ENCODE measurements around the gene GPR141. TPM values are rescaled to one million over a fixed set of nuclear protein-coding genes. Genes with fewer than 3 reads are reported as not detected.

Gene GPR141
- total and polyA plus RNA-seq, 2 donors (not counting 1 experiment from before 2014, with no cell fraction given), result not detected

DNA sequence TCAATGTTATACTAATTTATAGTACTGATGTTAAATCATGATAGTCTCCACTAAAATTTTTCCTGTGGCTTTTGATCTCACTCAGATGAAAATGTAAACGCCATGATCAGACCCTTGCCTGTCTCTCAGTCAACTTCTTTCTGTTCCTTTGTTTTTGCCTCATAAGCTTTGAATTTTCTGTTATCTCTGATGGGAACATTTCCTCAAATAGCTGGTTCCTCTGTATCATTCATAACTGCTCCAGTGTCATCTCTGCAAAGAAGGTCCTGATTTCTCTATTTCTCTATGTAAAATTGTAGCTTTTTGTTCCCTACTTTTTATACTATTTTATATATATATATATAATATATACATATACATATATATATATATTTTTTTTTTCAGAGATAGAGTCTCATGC, 67.5 kb downstream of the GPR141 start:
- Mint-ChIP-seq H3K4me1 (no peaks in the 10 kb centered on the region), H3K4me3 (no peak overlapping the region), H3K9me3 (ENCODE audit: insufficient read depth) (no peaks in the 10 kb centered on the region), H3K27ac (no peak overlapping the region), H3K27me3 (peaks cover 20% of the 10 kb centered on the region)
- Histone ChIP-seq H2AFZ (ENCODE audit: insufficient read depth, low read depth, low read length, poor library complexity, severe bottlenecking) (no peak overlapping the region), H3K27ac (ENCODE audit: low read length in 2 of 2) (no peak overlapping the region), H3K36me3 (replicated peaks in 1 of 2; ENCODE audit: control extremely low read depth in 1 of 2, control insufficient read depth in 1 of 2, extremely low read depth in 1 of 2, insufficient read depth in 2 of 2, low read length in 1 of 2) (no peaks in the 10 kb centered on the region), H3K27me3 (replicated peaks in 1 of 4; ENCODE audit: control extremely low read depth in 1 of 4, control insufficient read depth in 3 of 4, insufficient read depth in 4 of 4, low read length in 3 of 4) (no peaks in the 10 kb centered on the region), H3K9ac (ENCODE audit: low read length) (no peak overlapping the region), H3K4me1 (ENCODE audit: control insufficient read depth in 2 of 2, insufficient read depth in 2 of 2, low read length in 2 of 2) (no peaks in the 10 kb centered on the region), H3K4me3 (ENCODE audit: control extremely low read depth in 1 of 5, extremely low read depth in 1 of 5, insufficient read depth in 1 of 5, low read depth in 2 of 5, low read length in 4 of 5) (no peak overlapping the region), H4K20me1 (ENCODE audit: control insufficient read depth, insufficient read depth, low read length, poor library complexity, severe bottlenecking) (no peaks in the 10 kb centered on the region), H3K79me2 (ENCODE audit: control insufficient read depth, insufficient read depth, low read length) (no peaks in the 10 kb centered on the region), H3K4me2 (replicated peaks; ENCODE audit: low read depth, low read length, poor library complexity, severe bottlenecking) (no peak overlapping the region), H3K9me3 (ENCODE audit: control extremely low read depth in 1 of 3, control insufficient read depth in 2 of 3, insufficient read depth in 1 of 3, low read length in 2 of 3) (no peaks in the 10 kb centered on the region)
- intact Hi-C loops (cut with micrococcal nuclease), result no loop called here
- ChIA-PET POLR2A (no interaction called here), CTCF (no interaction called here)
- no peak for DNase-seq
- TF ChIP-seq, protein P1, sequence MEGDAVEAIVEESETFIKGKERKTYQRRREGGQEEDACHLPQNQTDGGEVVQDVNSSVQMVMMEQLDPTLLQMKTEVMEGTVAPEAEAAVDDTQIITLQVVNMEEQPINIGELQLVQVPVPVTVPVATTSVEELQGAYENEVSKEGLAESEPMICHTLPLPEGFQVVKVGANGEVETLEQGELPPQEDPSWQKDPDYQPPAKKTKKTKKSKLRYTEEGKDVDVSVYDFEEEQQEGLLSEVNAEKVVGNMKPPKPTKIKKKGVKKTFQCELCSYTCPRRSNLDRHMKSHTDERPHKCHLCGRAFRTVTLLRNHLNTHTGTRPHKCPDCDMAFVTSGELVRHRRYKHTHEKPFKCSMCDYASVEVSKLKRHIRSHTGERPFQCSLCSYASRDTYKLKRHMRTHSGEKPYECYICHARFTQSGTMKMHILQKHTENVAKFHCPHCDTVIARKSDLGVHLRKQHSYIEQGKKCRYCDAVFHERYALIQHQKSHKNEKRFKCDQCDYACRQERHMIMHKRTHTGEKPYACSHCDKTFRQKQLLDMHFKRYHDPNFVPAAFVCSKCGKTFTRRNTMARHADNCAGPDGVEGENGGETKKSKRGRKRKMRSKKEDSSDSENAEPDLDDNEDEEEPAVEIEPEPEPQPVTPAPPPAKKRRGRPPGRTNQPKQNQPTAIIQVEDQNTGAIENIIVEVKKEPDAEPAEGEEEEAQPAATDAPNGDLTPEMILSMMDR (IDR thresholded peaks at IDR 0.05), result no peak
- TF ChIP-seq EZH2 (IDR thresholded peaks at IDR 0.05; ENCODE audit: borderline replicate concordance, insufficient read depth, low read depth, low read length, poor library complexity, severe bottlenecking), result no peak
- no peak for ATAC-seq (ENCODE audit: low read depth)
- no CpG with 5 or more reads among the region's 1 CpG for WGBS (ENCODE audit: insufficient coverage)

GRCh38 chr7:37753398-37754050, 70.0 kb downstream of the GPR141 start:
- ATAC-seq (ENCODE audit: low read depth) (no peak), DNase-seq (no peak)
- Histone ChIP-seq H2AFZ (ENCODE audit: insufficient read depth, low read depth, low read length, poor library complexity, severe bottlenecking) (no peak overlapping the region), H3K27ac (ENCODE audit: low read length in 2 of 2) (no peak overlapping the region), H3K4me2 (replicated peaks; ENCODE audit: low read depth, low read length, poor library complexity, severe bottlenecking) (no peak overlapping the region), H3K9me3 (ENCODE audit: control extremely low read depth in 1 of 3, control insufficient read depth in 2 of 3, insufficient read depth in 1 of 3, low read length in 2 of 3) (no peaks in the 10 kb centered on the region), H4K20me1 (ENCODE audit: control insufficient read depth, insufficient read depth, low read length, poor library complexity, severe bottlenecking) (no peaks in the 10 kb centered on the region), H3K4me1 (ENCODE audit: control insufficient read depth in 2 of 2, insufficient read depth in 2 of 2, low read length in 2 of 2) (no peaks in the 10 kb centered on the region), H3K36me3 (replicated peaks in 1 of 2; ENCODE audit: control extremely low read depth in 1 of 2, control insufficient read depth in 1 of 2, extremely low read depth in 1 of 2, insufficient read depth in 2 of 2, low read length in 1 of 2) (no peaks in the 10 kb centered on the region), H3K9ac (ENCODE audit: low read length) (no peak overlapping the region), H3K4me3 (ENCODE audit: control extremely low read depth in 1 of 5, extremely low read depth in 1 of 5, insufficient read depth in 1 of 5, low read depth in 2 of 5, low read length in 4 of 5) (no peak overlapping the region), H3K27me3 (replicated peaks in 1 of 4; ENCODE audit: control extremely low read depth in 1 of 4, control insufficient read depth in 3 of 4, insufficient read depth in 4 of 4, low read length in 3 of 4) (no peaks in the 10 kb centered on the region), H3K79me2 (ENCODE audit: control insufficient read depth, insufficient read depth, low read length) (no peaks in the 10 kb centered on the region)
- no peak for TF ChIP-seq EZH2 (IDR thresholded peaks at IDR 0.05; ENCODE audit: borderline replicate concordance, insufficient read depth, low read depth, low read length, poor library complexity, severe bottlenecking)
- TF ChIP-seq, protein P1 (IDR thresholded peaks at IDR 0.05), result no peak
- H3K27ac Mint-ChIP-seq, result no peak overlapping the region
- no CpG with 5 or more reads among the region's 1 CpG for WGBS (ENCODE audit: insufficient coverage)
- no peak overlapping the region for H3K4me3 Mint-ChIP-seq
- POLR2A ChIA-PET, result interaction anchor here (0.6 kb wide), 1 partner anchor 1033 kb away, joined by 3 read pairs; no protein-coding TSS in a partner anchor
- H3K27me3 Mint-ChIP-seq, result peaks cover 15% of the 10 kb centered on the region
- no peaks in the 10 kb centered on the region for H3K9me3 Mint-ChIP-seq (ENCODE audit: insufficient read depth)
- CTCF ChIA-PET, result interaction anchor here (1.0 kb wide), 1 partner anchor 8 kb away, joined by 3 read pairs; no protein-coding TSS in a partner anchor
- no peaks in the 10 kb centered on the region for H3K4me1 Mint-ChIP-seq
- intact Hi-C loops (cut with micrococcal nuclease), result no loop called here

Measured in B cell (primary cell).